Epithelial cell of proximal tubule (primary cell): ENCODE results near the gene LHFPL6. TPM values are rescaled to one million over a fixed set of nuclear protein-coding genes. Genes with fewer than 3 reads are reported as not detected.

Experiments used
- DNase-seq: peaks from one replicate; pipeline ENCODE4 v3.0.0-alpha.2; 2011; ENCODE audit warnings: low read depth
- H3K4me3 ChIP-seq: 2 replicates; pipeline ENCODE4 v1.5.1; 2011; ENCODE audit warnings: low read depth, mild to moderate bottlenecking, low read length
- CTCF ChIP-seq: conservative IDR thresholded peaks from 2 replicates; pipeline ENCODE4 v1.5.1; 2012; ENCODE audit warnings: low read depth, mild to moderate bottlenecking, low read length
- total RNA-seq: library from RNA; depleted of rRNA; stranded (reverse); fragments of >200 nt; gene quantifications from 2 replicates; pipeline ENCODE4 v1.2.3, GENCODE V29; 2015

LHFPL6 gene
- total RNA-seq, 1 donor from 2014 or later = 5.2 TPM

- DNase-seq = no peak
- no peak for TF ChIP-seq CTCF
- no peak overlapping the region for H3K4me3 ChIP-seq
Observed at GRCh38 chr13:39379667-39380655, 223.0 kb downstream of the LHFPL6 start.

GRCh38 chr13:39379118-39379517, 223.9 kb downstream of the LHFPL6 start:
- no peak for TF ChIP-seq CTCF
- DNase-seq = no peak
- no peak overlapping the region for H3K4me3 ChIP-seq

- H3K4me3 ChIP-seq = no peak overlapping the region
- no peak for DNase-seq
- TF ChIP-seq CTCF = no peak
Observed at GRCh38 chr13:39378306-39378705, 224.7 kb downstream of the LHFPL6 start.

- no peak for DNase-seq
- no peak for TF ChIP-seq CTCF
- no peak overlapping the region for H3K4me3 ChIP-seq
Observed at GRCh38 chr13:39377699-39378098, 225.3 kb downstream of the LHFPL6 start.

- no peak for TF ChIP-seq CTCF
- DNase-seq = no peak
- H3K4me3 ChIP-seq = no peak overlapping the region
Observed at GRCh38 chr13:39376076-39376475, 226.9 kb downstream of the LHFPL6 start.

GRCh38 chr13:39375601-39376000, 227.4 kb downstream of the LHFPL6 start:
- no peak for TF ChIP-seq CTCF
- no peak overlapping the region for H3K4me3 ChIP-seq
- DNase-seq = no peak
